Measurements from ENCODE around the gene CACNA1B. TPM values are rescaled to one million over a fixed set of nuclear protein-coding genes. Genes with fewer than 3 reads are reported as not detected.
A peak's percentile ranks its signal among the peaks of the same experiment; 100 is the strongest.

CACNA1B gene
- total RNA-seq, 1 donor from 2014 or later, result 0.74 TPM

GRCh38 chr9:138100711-138101350, 223.2 kb downstream of the CACNA1B start:
- no peaks in the 10 kb centered on the region for H3K36me3 ChIP-seq
- H3K27ac ChIP-seq, result no peak overlapping the region
- H3K9me3 ChIP-seq, result no peaks in the 10 kb centered on the region
- no peak overlapping the region for H3K4me3 ChIP-seq
- peak in 1 of 2 donors; percentile 42 for DNase-seq (ENCODE audit: extremely low spot score in 2 of 2)
- TF ChIP-seq POLR2A (IDR thresholded peaks at IDR 0.05) (no peak), CTCF (IDR thresholded peaks at IDR 0.05) (no peak), POLR2AphosphoS5 (IDR thresholded peaks at IDR 0.05; ENCODE audit: insufficient read depth in 1 of 2, low read depth in 1 of 2) (no peak)
- intact Hi-C loops (cut with DNase I), result no loop called here
- H3K4me1 ChIP-seq, result no peaks in the 10 kb centered on the region
- H3K27me3 ChIP-seq, result no peaks in the 10 kb centered on the region

GRCh38 chr9:138101444-138102234, 224.1 kb downstream of the CACNA1B start:
- H3K27me3 ChIP-seq, result no peaks in the 10 kb centered on the region
- no peaks in the 10 kb centered on the region for H3K36me3 ChIP-seq
- TF ChIP-seq POLR2A (IDR thresholded peaks at IDR 0.05), result no peak
- TF ChIP-seq CTCF (IDR thresholded peaks at IDR 0.05), result no peak
- TF ChIP-seq POLR2AphosphoS5 (IDR thresholded peaks at IDR 0.05; ENCODE audit: insufficient read depth in 1 of 2, low read depth in 1 of 2), result no peak
- intact Hi-C loops (cut with DNase I), result no loop called here
- H3K4me1 ChIP-seq, result no peaks in the 10 kb centered on the region
- peak in 1 of 2 donors; percentile 71 for DNase-seq (ENCODE audit: extremely low spot score in 2 of 2)
- no peak overlapping the region for H3K27ac ChIP-seq
- no peak overlapping the region for H3K4me3 ChIP-seq
- H3K9me3 ChIP-seq, result no peaks in the 10 kb centered on the region

GRCh38 chr9:138102246-138103051, 224.9 kb downstream of the CACNA1B start:
- no peak overlapping the region for H3K27ac ChIP-seq
- DNase-seq (ENCODE audit: extremely low spot score in 2 of 2), result peak in 1 of 2 donors; percentile 52
- H3K36me3 ChIP-seq, result no peaks in the 10 kb centered on the region
- H3K4me3 ChIP-seq, result no peak overlapping the region
- no peaks in the 10 kb centered on the region for H3K9me3 ChIP-seq
- intact Hi-C loops (cut with DNase I), result no loop called here
- no peak for TF ChIP-seq POLR2A (IDR thresholded peaks at IDR 0.05)
- TF ChIP-seq POLR2AphosphoS5 (IDR thresholded peaks at IDR 0.05; ENCODE audit: insufficient read depth in 1 of 2, low read depth in 1 of 2), result no peak
- no peak for TF ChIP-seq CTCF (IDR thresholded peaks at IDR 0.05)
- H3K4me1 ChIP-seq, result no peaks in the 10 kb centered on the region
- no peaks in the 10 kb centered on the region for H3K27me3 ChIP-seq

GRCh38 chr9:138103111-138103848, 225.7 kb downstream of the CACNA1B start:
- no peaks in the 10 kb centered on the region for H3K4me1 ChIP-seq
- DNase-seq (ENCODE audit: extremely low spot score in 2 of 2), result peak in 1 of 2 donors; percentile 60

More at GRCh38 chr9:138103111-138103848, 225.7 kb downstream of the CACNA1B start:
- Histone ChIP-seq H3K36me3 (no peaks in the 10 kb centered on the region), H3K27ac (no peak overlapping the region), H3K27me3 (no peaks in the 10 kb centered on the region), H3K9me3 (no peaks in the 10 kb centered on the region), H3K4me3 (no peak overlapping the region)
- TF ChIP-seq CTCF (IDR thresholded peaks at IDR 0.05) (no peak), POLR2AphosphoS5 (IDR thresholded peaks at IDR 0.05; ENCODE audit: insufficient read depth in 1 of 2, low read depth in 1 of 2) (no peak), POLR2A (IDR thresholded peaks at IDR 0.05) (no peak)
- intact Hi-C loops (cut with DNase I), result no loop called here

All from vagina (tissue), 2 donors.